AG09309 (cell line): ENCODE data around the gene CHPF.

ENCODE experiments used
- DNase-seq: peaks from one replicate; pipeline ENCODE4 v3.0.0-alpha.2; 2010; ENCODE audit warnings: low read depth
- H3K4me3 ChIP-seq: 2 replicates; pipeline ENCODE4 v1.5.1; 2011; ENCODE audit warnings: mild to moderate bottlenecking, low read depth, low read length, moderate library complexity; ENCODE audit not compliant: control insufficient read depth
- TF ChIP-seq, protein P1 (sequence below): IDR thresholded peaks from 2 replicates; pipeline ENCODE4 v1.5.1; 2011; ENCODE audit warnings: mild to moderate bottlenecking, low read depth, low read length, inconsistent platforms; ENCODE audit not compliant: insufficient read depth, control insufficient read depth; ENCODE audit errors: missing control alignments

The CHPF gene

DNA sequence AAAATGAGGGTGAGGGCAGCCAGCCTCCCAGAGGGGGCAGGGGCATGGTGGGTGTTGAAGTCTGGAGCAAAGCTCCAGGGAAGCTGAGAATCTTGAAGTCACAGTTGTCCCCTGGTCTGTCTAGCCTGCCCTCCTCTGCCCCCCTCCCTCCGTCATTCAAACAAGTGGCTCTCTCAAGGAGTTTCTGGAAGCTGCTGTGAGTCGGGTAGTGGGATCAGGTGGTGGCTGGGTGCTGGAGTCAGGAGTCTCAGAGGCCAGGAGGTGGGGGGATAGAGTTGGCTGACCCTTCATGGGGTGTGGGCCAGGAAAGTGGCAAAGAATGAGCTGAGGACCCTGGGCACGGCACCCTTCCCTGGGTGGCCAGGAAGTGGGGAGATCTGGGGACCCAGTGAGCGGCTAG is 29.8 kb downstream of the CHPF start:
- DNase-seq, result no peak
- TF ChIP-seq, protein P1, sequence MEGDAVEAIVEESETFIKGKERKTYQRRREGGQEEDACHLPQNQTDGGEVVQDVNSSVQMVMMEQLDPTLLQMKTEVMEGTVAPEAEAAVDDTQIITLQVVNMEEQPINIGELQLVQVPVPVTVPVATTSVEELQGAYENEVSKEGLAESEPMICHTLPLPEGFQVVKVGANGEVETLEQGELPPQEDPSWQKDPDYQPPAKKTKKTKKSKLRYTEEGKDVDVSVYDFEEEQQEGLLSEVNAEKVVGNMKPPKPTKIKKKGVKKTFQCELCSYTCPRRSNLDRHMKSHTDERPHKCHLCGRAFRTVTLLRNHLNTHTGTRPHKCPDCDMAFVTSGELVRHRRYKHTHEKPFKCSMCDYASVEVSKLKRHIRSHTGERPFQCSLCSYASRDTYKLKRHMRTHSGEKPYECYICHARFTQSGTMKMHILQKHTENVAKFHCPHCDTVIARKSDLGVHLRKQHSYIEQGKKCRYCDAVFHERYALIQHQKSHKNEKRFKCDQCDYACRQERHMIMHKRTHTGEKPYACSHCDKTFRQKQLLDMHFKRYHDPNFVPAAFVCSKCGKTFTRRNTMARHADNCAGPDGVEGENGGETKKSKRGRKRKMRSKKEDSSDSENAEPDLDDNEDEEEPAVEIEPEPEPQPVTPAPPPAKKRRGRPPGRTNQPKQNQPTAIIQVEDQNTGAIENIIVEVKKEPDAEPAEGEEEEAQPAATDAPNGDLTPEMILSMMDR, result no peak
- H3K4me3 ChIP-seq, result no peak overlapping the region

DNA sequence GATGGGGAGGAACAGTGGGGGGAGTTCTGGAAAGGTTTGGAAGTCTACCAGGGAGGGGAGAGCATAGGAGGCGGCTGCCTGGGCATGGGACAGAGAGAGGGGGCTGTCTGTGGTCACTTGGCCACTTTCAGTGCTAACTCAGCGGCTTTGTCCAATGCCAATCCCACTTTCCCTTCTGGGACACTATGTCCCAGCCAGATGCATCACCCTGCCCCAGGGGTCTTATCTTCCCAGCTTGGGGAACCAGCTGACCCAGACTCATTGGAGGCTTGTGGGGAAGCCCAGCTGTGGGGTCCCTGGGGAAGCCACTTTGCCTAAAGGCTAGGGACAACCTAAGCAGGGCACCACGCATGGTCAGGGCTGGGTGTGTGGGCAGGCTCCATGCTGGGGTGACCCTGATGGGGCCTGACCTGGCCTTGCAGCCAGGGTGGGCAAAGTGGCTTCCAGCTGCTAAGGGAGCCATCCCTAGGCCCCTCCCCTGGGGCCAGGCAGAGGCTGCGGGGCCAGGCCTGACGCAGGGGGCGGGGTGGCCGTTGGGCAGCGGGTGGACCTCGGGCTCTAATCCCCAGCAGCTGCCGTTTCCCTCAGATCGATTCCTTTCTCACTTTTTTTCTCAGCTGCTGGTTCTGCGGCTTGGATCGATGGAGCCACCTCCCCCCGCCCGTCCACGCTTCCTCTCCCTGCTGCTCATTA is 30.9 kb downstream of the CHPF start:
- TF ChIP-seq, protein P1, result no peak
- DNase-seq, result no peak
- no peak overlapping the region for H3K4me3 ChIP-seq

DNA sequence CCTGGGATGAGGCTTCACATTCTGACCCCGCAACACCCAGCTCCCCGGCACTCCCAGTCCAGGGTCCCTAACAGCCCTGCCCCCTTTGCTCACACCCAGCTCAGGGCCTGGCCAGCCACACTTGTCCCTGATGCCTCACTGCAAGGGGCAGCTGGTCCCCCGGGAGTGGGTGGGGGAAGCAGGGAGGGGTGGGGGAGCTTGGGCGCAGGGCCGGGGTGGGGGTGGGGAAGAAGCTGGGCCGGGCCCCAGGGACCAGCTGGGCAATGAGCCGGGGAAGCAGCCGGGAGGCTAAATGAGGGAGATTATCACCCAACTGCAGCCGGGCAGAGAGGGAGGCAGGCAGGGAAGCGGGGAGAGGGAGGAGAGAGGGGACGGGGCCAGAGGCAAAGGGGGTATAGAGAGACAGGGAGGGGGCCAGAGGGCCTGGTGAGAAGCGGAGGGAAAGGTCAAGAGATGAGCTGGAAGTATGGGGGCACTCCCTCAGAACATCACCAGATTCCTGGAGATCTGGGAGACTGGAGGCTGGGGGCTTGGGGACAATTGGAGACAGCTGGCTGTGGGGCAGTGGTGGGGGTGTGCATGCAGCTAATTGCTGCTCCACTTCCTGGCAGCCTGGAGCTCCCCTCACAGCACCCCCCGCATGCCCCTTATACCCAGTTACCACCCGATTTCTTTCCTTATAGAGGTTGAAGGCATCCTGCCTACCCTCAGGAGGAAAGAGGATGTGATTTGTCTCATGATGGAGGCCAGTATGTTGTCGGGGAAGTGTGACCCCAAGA is 31.9 kb downstream of the CHPF start:
- no peak overlapping the region for H3K4me3 ChIP-seq
- TF ChIP-seq, protein P1, result no peak
- DNase-seq, result no peak

DNA sequence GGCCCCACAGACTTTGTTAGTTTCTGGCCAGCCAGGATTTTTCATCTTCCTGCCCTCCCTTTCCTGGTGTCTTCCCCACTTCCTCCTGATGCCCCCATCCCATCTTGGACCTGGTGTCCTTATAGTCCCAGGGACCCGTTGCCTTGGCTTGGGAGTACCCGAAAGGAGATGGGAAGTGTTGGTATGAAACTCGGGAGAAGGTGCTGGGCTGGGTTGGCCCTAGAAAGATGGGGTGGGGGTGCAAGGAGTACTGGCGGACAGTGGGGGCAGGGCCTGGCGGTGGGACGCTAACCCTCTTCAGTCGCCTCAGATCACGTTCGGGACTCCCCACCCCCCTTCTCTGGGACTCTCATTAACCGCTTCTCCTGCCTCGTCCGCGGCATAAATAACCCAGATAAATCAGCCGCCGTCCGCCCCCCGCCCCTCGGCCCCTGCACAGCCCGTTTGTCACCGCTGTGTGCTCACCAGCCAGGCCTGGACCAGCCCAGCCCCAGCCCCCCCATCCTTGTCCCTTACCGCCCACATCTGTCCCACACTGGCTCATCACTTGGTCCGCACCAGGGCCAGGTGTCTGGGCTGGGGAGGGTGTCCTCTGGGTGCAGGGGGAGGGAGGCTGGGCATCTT is 33.0 kb downstream of the CHPF start:
- DNase-seq, result no peak
- TF ChIP-seq, protein P1, result no peak
- no peak overlapping the region; the same call in 1 of the 2 replicates for H3K4me3 ChIP-seq

DNA sequence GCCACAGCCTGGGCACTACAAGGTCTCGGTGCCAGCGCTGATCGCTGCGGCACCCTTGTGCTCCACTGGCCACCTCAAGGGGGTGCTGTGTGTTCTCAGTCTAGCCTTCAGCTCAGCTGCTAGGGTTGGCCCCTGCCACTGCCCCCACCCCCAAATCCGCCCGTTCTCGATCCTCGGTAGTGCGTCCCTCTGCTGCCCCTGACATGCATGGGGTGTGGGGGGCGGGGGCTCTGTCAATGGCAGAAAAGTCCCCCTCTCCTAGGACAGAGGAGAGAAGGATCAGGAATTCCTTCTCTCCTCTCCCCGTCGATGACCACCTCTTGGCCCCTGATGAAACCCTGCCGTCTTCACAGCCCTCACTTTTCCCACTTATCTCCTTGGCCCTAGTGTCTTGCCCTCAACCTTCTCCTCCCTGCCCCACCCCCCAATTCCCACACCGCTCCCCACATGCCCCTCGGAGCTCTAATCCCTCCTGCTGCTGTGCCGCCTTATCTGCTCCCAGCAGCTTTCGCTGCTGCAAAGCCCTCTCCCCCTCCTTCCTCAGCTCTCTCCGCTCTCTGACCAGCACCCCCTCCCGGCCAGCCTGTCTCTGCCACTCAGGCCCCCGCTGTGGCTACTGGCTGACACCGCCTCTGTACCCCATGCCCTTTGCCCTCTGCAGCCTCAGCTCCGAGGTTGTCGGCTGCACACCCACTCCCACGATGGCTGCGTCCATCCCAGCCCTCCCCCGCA is 33.7 kb downstream of the CHPF start:
- H3K4me3 ChIP-seq, result peak overlapping the region; percentile 32
- TF ChIP-seq, protein P1, result peak; percentile 83
- DNase-seq, result no peak
